ENCODE results near the gene CD163L1.
"Not testable (repeated sequence)": the region's sequence is repeated elsewhere in the genome, so short reads cannot be mapped to it uniquely, and the experiment has no call there.

The CD163L1 gene

DNA sequence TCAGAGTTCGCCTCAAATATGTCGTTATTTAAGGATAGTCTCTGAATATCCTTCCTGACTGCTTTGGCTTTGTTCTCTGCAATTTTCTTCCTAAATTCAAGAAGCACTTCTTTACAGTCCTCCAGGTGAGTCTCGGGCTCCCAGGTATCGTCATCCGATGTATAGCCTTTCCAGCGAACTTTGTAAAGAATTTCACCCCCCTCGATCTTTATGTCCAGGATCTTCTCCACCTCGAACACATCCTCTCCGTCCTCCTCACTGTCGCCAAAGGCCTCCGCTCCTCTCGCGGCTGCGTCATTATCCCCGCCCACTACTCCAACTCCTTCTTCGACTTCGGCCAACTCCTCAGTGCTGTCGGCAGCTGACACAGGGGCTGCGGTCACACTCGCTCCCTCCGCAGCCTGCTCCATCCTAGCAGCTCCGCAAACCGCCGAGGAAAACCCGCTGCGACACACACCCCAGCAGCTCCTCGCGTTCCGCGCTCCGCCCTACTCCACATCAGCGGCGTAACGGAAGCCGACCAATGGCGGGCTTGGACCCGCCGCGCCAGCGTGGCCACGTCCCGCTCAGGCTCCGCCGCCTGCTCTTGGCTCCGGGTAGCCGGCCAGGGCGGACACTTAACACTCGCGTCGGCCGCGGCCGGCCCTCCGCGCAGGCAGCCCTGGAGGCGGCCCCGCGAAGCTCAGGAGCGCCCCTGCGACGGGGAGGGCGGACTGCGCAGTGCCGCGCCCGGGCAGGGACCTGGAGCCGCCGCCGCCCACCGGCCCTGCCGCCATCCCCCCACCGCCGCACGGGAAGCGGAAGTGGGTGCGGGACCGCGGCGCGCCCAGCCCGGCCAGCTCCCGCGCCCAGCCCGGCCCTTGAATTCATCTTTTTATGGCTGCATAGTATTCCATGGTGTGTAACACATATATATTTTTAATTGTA is 4.1 kb downstream of the CD163L1 start:
- Histone ChIP-seq H3K27me3 (ENCODE audit: insufficient read depth, insufficient read length) (no peaks in the 10 kb centered on the region), H3K4me3 (ENCODE audit: insufficient read length, low read depth) (no peak overlapping the region), H3K9ac (ENCODE audit: insufficient read length, low read depth) (no peak overlapping the region), H3K9me3 (ENCODE audit: insufficient read depth, low read length) (no peaks in the 10 kb centered on the region), H3K36me3 (ENCODE audit: insufficient read depth, insufficient read length, low read length) (no peaks in the 10 kb centered on the region), H3K4me1 (ENCODE audit: insufficient read depth, insufficient read length) (no peaks in the 10 kb centered on the region)
- TF ChIP-seq ZNF274 (IDR thresholded peaks at IDR 0.05; ENCODE audit: low read depth, low read length) (no peak), SUZ12 (IDR thresholded peaks at IDR 0.05; ENCODE audit: extremely low read depth, insufficient read depth, insufficient read length) (no peak), YY1 (IDR thresholded peaks at IDR 0.05; ENCODE audit: insufficient read depth, insufficient read length) (no peak)
- DNase-seq (ENCODE audit: low read depth, low spot score), result no peak

GRCh38 chr12:7438291-7438995 is 5.5 kb downstream of the CD163L1 start:
- not testable (repeated sequence) for H3K27me3 ChIP-seq (ENCODE audit: insufficient read depth, insufficient read length); DNase-seq (ENCODE audit: low read depth, low spot score); H3K9me3 ChIP-seq (ENCODE audit: insufficient read depth, low read length); H3K4me1 ChIP-seq (ENCODE audit: insufficient read depth, insufficient read length); H3K4me3 ChIP-seq (ENCODE audit: insufficient read length, low read depth); H3K36me3 ChIP-seq (ENCODE audit: insufficient read depth, insufficient read length, low read length); H3K9ac ChIP-seq (ENCODE audit: insufficient read length, low read depth)

- not testable (repeated sequence) for DNase-seq (ENCODE audit: low read depth, low spot score); H3K4me3 ChIP-seq (ENCODE audit: insufficient read length, low read depth); H3K9ac ChIP-seq (ENCODE audit: insufficient read length, low read depth); H3K27me3 ChIP-seq (ENCODE audit: insufficient read depth, insufficient read length); H3K36me3 ChIP-seq (ENCODE audit: insufficient read depth, insufficient read length, low read length); H3K4me1 ChIP-seq (ENCODE audit: insufficient read depth, insufficient read length); H3K9me3 ChIP-seq (ENCODE audit: insufficient read depth, low read length)
These were observed 6.5 kb downstream of the CD163L1 start for GRCh38 chr12:7437494-7437893.

- no peaks in the 10 kb centered on the region for H3K4me1 ChIP-seq (ENCODE audit: insufficient read depth, insufficient read length)
- H3K4me3 ChIP-seq (ENCODE audit: insufficient read length, low read depth), result no peak overlapping the region
- H3K36me3 ChIP-seq (ENCODE audit: insufficient read depth, insufficient read length, low read length), result no peaks in the 10 kb centered on the region
- H3K27me3 ChIP-seq (ENCODE audit: insufficient read depth, insufficient read length), result no peaks in the 10 kb centered on the region
- DNase-seq (ENCODE audit: low read depth, low spot score), result no peak
- no peaks in the 10 kb centered on the region for H3K9me3 ChIP-seq (ENCODE audit: insufficient read depth, low read length)
- H3K9ac ChIP-seq (ENCODE audit: insufficient read length, low read depth), result no peak overlapping the region
- no peak for TF ChIP-seq ZNF274 (IDR thresholded peaks at IDR 0.05; ENCODE audit: low read depth, low read length)
- no peak for TF ChIP-seq YY1 (IDR thresholded peaks at IDR 0.05; ENCODE audit: insufficient read depth, insufficient read length)
- TF ChIP-seq SUZ12 (IDR thresholded peaks at IDR 0.05; ENCODE audit: extremely low read depth, insufficient read depth, insufficient read length), result no peak
These were observed 9.3 kb downstream of the CD163L1 start for GRCh38 chr12:7434670-7435069.

- Histone ChIP-seq H3K4me1 (ENCODE audit: insufficient read depth, insufficient read length) (no peaks in the 10 kb centered on the region), H3K4me3 (ENCODE audit: insufficient read length, low read depth) (no peak overlapping the region), H3K36me3 (ENCODE audit: insufficient read depth, insufficient read length, low read length) (no peaks in the 10 kb centered on the region), H3K27me3 (ENCODE audit: insufficient read depth, insufficient read length) (no peaks in the 10 kb centered on the region), H3K9me3 (ENCODE audit: insufficient read depth, low read length) (no peaks in the 10 kb centered on the region), H3K9ac (ENCODE audit: insufficient read length, low read depth) (no peak overlapping the region)
- TF ChIP-seq SUZ12 (IDR thresholded peaks at IDR 0.05; ENCODE audit: extremely low read depth, insufficient read depth, insufficient read length) (no peak), YY1 (IDR thresholded peaks at IDR 0.05; ENCODE audit: insufficient read depth, insufficient read length) (no peak), ZNF274 (IDR thresholded peaks at IDR 0.05; ENCODE audit: low read depth, low read length) (no peak)
- DNase-seq (ENCODE audit: low read depth, low spot score), result no peak
These were observed 10.6 kb downstream of the CD163L1 start for GRCh38 chr12:7433276-7433822.

- no peaks in the 10 kb centered on the region for H3K4me1 ChIP-seq (ENCODE audit: insufficient read depth, insufficient read length)
- no peak overlapping the region for H3K9ac ChIP-seq (ENCODE audit: insufficient read length, low read depth)
- no peaks in the 10 kb centered on the region for H3K27me3 ChIP-seq (ENCODE audit: insufficient read depth, insufficient read length)
- no peaks in the 10 kb centered on the region for H3K9me3 ChIP-seq (ENCODE audit: insufficient read depth, low read length)
- no peak overlapping the region for H3K4me3 ChIP-seq (ENCODE audit: insufficient read length, low read depth)
- TF ChIP-seq YY1 (IDR thresholded peaks at IDR 0.05; ENCODE audit: insufficient read depth, insufficient read length), result no peak
- no peak for TF ChIP-seq ZNF274 (IDR thresholded peaks at IDR 0.05; ENCODE audit: low read depth, low read length)
- no peak for TF ChIP-seq SUZ12 (IDR thresholded peaks at IDR 0.05; ENCODE audit: extremely low read depth, insufficient read depth, insufficient read length)
- DNase-seq (ENCODE audit: low read depth, low spot score), result no peak
- H3K36me3 ChIP-seq (ENCODE audit: insufficient read depth, insufficient read length, low read length), result no peaks in the 10 kb centered on the region
These were observed 11.8 kb downstream of the CD163L1 start for GRCh38 chr12:7431993-7432685.

GRCh38 chr12:7411343-7411742 is 32.6 kb downstream of the CD163L1 start:
- Histone ChIP-seq H3K9me3 (ENCODE audit: insufficient read depth, low read length) (no peaks in the 10 kb centered on the region), H3K4me1 (ENCODE audit: insufficient read depth, insufficient read length) (no peaks in the 10 kb centered on the region), H3K27me3 (ENCODE audit: insufficient read depth, insufficient read length) (no peaks in the 10 kb centered on the region), H3K36me3 (ENCODE audit: insufficient read depth, insufficient read length, low read length) (no peaks in the 10 kb centered on the region), H3K9ac (ENCODE audit: insufficient read length, low read depth) (no peak overlapping the region), H3K4me3 (ENCODE audit: insufficient read length, low read depth) (no peak overlapping the region)
- DNase-seq (ENCODE audit: low read depth, low spot score), result peak; percentile 6
- TF ChIP-seq SUZ12 (IDR thresholded peaks at IDR 0.05; ENCODE audit: extremely low read depth, insufficient read depth, insufficient read length) (no peak), ZNF274 (IDR thresholded peaks at IDR 0.05; ENCODE audit: low read depth, low read length) (no peak), YY1 (IDR thresholded peaks at IDR 0.05; ENCODE audit: insufficient read depth, insufficient read length) (no peak)
